Stimulated activated CD4-positive, alpha-beta T cell treated with anti-CD3 and anti-CD28 coated beads, Interleukin-4, amount 100 ng/mL, for 4 hours (primary cell): ENCODE data around the gene LRRC37B.
"Not testable (repeated sequence)": the region's sequence is repeated elsewhere in the genome, so short reads cannot be mapped to it uniquely, and the experiment has no call there.

Source experiments
- DNase-seq, 2 experiments: peaks; one replicate each; pipeline ENCODE4 v3.0.0-alpha.2; 2020

Gene LRRC37B

DNA sequence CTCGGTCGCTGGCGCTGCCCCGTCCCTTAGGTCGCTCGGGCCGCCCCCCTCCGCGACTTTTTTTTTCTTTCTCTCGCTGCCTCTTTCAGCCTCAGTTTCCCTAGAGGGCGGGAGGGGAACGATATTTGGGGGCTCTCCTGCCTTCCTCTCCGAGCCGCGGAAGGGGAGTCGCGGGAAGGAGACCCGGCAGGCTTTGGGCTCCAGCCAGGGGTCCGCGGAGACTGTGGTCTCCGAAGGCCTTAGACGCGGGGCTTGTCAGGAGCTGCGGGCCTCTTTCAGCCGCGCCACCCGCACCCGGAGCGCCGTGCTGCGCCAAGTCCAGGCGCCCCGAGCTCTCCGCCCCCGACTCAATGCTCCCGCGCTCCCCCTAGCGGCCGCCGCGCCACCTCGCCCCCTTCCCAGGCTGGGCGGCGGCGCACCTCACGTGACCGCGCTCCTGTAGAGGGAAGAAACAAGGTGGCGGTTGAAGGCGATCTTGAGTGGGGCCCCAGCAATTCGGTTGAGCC lies at the start of gene LRRC37B:
Gene LRRC37B, plus strand, starts transcription at position 427 of the 506 bp plus-strand sequence. CDS start 14,010 bp downstream, outside the sequence.
- peak; percentile 84 to 90 for DNase-seq

DNA sequence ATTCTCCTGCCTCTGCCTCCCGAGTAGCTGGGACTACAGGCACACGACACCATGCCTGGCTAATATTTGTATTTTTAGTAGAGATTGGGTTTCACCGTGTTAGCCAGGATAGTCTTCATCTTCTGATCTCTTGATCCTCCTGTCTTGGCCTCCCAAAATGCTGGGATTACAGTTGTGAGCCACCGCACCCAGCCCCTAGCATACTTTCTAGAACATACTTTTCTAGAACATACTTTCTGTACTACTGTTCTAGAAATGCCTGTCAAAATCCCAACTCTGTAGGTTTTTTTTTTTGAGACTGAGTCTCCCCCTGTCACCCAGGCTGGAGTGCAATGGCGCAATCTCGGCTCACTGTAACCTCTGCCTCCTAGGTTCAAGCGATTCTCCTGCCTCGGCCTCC lies 43.1 kb upstream of the LRRC37B start:
- not testable (repeated sequence) for DNase-seq

DNA sequence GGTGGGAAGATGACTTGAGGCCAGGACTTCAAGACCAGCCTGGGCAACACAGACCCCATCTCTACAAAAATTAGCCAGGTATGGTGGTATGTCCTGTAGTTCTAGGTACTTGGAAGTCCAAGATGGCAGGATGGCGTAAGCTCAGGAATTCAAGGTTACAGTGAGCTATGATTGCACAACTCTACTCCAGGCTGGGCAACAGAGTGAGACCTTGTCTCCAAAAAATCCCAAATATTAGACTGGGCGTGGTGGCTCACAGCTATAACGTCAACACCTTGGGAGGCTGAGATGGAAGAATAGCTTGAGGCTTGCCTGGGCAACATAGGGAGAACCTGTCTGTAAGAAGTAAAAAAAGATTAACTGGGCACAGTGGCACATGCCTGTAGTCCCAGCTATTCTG lies 39.5 kb upstream of the LRRC37B start:
- DNase-seq: no peak

DNA sequence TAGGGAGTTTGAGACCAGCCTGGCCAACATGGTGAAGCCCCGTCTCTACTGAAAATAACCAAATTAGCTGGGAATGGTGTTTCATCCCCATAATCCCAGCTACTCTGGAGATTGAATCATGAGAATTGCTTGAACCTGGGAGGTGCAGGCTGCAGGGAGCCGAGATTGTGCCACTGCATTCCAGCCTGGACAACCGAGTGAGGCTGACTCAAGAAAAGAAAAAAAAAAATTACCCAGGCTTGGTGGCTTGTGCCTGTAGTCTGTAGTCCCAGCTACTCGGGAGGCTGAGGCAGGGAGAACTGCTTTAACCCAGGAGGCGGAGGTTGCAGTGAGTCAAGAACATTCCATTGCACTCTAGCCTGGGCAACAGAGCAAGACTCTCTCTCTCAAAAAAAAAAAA lies 36.8 kb upstream of the LRRC37B start:
- not testable (repeated sequence) for DNase-seq

DNA sequence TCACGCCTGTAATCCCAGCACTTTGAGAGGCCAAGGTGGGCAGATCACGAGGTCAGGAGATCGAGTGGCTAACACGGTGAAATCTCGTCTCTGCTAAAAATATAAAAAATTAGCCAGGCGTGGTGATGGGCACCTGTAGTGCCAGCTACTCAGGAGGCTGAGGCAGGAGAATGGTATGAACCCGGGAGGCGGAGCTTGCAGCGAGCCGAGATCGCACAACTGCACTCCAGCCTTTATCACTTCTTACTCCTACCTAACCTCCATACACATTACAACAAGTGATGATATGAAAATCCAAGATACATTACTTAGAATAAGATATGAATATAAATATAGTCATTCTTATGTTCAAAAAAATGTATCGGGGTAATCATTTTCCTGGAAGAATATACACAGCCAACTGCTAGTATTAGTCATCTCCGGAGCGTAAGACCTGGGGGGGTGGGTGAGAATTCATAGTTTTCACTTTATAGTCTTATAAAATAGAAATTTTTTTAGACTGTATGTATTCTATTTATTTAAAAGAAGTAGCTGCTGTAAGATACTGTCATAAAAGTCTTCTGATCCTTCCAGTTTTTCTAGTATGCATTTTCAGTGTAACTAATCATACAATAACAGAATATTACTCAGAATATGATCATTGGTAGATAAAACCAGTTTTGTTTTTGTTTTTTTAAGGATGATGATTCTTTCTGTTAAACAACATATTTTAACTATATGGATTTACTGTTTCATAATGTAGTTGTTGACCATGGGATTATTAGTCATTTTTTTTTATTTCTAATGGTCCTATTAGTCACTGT lies 32.7 kb upstream of the LRRC37B start:
- not testable (repeated sequence) for DNase-seq

DNA sequence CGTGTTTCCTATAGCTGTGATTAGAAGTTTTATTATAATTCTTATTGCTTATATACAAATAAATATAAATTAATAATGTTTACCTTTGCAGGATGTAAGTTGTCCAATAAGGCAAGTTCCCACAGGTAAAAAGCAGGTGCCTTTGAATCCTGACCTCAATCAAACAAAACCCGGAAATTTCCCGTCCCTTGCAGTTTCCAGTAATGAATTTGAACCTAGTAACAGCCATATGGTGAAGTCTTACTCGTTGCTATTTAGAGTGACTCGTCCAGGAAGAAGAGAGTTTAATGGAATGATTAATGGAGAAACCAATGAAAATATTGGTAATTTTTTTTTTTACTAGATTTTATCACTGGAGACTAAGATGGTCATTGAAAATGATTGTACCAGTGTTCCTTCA lies 31.8 kb upstream of the LRRC37B start:
- not testable (repeated sequence) for DNase-seq

DNA sequence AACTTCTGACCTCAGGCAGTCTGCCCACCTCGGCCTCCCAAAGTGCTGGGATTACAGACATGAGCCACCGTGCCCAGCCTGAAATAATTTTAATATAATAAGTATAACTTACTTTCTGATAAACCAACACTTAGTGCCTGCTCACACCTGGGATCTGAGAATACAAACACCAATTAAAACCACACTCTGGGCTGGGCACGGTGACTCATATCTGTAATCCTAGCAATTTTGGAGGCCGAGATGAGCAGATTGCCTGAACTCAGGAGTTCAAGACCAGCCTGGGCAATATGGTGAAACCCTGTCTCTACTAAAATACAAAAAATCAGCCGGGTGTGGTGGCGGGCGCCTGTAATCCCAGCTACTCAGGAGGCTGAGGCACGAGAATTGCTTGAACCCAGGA lies 15.4 kb upstream of the LRRC37B start:
- not testable (repeated sequence) for DNase-seq

DNA sequence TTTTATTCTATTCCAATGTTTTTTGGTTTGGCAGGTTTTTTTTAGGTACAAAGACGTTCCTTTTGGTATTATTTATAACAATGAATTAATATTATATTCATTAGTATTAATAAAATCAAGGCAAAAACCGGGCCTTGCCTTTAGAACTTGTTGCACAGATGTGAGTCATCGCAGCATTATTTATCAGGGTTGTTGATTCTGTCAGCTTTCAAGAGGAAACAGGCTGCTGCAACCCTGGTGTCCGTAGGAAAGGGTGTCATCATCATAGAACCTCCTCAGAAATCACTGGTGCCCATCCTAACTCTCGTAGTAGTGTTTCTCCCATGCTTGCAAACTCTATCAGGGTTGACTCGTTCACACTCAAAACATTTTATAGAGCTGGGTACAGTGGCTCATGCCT lies 10.2 kb upstream of the LRRC37B start:
- DNase-seq: no peak

DNA sequence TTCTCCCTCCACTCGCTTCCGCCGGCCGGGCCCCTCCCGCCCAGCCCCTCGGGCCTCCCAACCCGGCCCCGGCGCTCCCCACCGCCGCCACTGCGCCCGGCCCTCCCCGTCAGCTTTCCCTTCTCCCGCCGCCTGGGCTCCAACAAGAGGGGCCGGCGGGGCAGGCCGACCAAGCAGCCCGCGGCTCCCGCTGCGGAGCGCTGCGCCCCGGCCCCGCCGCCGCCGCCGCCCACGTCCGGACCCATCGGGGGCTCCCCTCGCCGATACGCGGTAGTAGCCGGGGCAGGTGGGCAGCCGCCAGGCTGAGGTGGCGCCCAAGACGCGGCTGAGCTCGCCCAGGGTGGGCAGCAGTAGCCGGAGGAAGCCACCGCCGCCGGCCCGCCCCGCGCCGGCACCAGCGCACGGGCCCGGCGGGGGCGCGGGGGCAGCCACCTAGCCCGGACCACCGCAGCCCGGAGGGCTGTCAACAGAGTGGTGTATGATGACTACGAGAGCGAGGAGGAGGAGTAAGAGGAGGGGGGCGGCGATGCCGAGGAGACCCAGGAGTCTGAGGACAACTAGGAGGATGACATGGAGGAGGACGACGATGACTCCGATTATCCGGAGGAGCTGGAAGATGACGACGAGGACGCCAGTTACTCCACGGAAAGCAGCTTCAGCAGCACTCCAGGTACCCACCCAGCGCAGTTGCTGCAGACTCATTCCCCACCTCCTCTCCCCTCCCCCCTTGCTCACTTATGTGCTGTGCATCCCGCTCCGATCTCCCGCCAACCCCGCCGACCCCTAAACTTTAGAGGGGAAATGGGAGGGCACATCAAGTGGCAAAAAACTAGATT lies 498 bp downstream of the LRRC37B start:
- peak; percentile 25 to 27 for DNase-seq

DNA sequence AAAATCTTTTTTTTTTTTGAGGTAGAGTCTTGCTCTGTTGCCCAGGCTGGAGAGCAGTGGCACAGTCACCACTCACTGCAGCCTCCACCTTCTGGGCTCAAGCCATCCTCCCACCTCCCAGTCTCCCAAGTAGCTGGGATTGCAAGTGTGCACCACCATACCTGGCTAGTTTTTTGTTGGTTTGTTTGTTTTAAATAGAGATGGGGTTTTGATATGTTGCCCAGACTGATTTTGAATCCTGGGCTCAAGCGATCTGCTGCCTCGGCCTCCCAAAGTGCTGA lies 2.0 kb downstream of the LRRC37B start:
- no peak for DNase-seq

DNA sequence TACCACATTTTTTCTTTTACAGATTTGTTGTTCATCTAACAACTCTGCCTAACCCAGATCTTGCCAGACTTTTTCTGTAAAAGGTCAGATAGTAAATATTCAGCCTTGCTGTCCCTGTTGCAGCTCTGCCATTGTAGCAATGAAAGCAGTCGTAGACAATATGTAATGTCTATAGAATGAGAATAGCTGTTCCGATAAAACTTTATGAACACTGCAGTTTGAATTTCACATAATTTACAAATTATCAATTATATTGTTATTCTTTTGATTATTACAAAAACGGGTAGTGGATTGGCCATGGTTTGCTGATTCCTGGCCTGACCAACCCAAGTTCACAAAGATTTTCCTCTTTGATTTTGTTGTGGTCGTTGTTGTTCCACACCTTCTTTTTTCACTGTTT lies 2.9 kb downstream of the LRRC37B start:
- DNase-seq: no peak

DNA sequence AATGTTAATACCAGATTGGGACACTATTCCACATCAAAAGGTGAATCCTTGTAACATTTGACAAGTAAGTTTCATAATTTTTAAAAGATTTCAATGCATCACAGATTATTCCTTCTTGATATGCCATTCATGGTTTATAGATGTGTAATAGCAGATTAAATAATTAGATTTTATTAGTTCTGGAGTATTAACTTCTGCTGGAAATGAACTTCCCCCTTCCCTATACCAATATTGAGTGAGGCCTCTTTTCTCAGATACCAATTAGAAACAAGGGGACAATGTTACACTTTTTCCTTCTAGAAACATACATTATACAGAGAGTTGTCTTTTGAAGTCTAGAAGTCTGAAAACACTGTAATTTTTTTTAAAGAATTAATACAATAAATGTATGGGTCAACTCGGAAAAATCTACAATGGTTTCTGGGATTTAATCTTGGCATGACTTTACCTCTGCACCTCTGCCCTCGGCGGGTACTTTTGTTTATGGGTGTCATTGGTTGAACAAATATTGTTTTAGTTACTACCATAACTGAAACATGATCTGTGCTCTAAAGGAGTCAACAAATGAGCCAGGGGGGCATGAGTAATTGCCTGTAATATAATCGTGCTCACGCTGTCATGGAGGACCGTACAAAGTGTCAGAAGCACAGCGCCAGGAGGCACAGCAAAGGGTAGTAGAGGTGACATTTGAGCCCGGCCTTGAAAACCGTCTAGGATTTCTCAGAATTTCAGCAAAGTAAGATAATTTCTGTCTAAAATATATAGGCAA lies 8.2 kb downstream of the LRRC37B start:
- DNase-seq: no peak

DNA sequence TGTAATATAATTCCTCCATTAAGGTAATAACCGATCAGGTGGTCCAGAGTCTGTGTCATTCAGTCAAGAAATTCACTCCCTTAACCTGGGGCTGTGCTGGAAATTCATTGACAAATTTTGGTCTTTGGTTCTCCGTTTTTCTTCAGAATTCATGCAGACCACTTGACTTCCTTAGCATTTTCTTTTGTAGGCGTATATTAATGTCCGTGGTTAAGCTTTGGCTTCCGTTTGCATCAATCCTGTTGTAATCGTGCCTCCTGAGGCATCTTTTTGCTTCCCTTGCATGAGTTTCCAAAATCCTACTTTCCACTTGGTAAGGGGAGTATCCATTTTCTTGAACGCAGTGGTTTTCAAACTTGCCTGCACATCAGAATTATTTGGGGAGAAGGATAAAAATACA lies 9.0 kb downstream of the LRRC37B start:
- DNase-seq: no peak

DNA sequence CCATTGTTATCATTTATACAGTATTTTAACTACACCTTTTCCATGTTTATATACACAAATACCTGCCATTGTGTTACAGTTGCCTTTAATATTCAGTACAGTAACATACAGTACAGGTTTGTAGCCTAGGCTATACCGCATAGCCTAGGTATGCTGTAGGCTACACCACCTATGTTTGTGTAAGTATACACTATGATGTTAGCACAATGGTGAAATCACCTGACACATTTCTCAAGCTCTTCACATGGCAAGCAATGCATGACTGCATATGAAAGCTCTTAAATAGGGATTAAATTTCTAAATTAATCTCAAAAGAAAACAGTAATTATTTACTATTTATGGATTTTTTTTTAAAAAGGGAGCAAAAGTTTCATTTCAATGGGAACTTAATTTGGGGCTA lies 12.0 kb downstream of the LRRC37B start:
- DNase-seq: no peak

DNA sequence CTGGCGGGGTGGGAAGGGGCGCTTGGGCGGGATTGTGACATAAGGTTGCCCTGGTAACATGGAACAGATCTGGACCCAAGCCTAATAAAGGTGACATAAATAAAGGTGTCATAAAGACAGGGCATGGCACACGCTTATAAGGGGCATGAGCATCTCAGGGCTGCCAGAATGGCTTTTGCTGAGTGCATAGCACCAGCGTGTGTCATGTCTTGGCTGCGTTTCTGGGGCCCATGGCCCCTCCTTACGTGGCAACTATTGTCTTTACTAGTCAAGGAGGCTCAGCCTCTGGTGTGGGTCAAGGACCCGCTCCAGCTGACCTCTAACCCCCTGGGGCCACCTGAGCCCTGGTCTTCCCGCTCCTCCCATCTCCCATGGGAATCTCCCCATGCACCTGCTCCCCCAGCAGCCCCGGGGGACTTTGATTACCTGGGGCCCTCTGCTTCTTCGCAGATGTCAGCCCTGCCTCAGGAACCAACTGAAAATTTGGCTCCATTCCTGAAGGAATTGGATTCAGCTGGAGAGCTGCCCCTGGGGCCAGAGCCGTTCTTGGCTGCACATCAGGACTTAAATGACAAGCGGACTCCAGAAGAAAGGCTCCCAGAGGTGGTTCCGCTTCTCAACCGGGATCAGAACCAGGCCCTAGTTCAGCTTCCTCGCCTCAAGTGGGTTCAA lies 13.9 kb downstream of the LRRC37B start:
- no peak for DNase-seq

DNA sequence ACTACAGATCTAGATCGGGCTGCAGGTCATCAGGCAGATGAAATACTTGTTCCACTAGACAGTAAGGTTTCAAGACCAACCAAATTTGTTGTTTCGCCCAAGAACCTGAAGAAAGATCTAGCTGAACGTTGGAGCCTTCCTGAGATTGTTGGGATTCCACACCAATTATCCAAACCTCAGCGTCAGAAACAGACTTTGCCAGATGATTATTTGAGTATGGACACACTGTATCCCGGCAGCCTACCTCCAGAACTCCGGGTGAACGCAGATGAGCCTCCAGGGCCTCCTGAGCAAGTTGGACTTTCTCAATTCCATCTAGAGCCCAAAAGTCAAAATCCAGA lies 14.4 kb downstream of the LRRC37B start:
- no peak for DNase-seq

DNA sequence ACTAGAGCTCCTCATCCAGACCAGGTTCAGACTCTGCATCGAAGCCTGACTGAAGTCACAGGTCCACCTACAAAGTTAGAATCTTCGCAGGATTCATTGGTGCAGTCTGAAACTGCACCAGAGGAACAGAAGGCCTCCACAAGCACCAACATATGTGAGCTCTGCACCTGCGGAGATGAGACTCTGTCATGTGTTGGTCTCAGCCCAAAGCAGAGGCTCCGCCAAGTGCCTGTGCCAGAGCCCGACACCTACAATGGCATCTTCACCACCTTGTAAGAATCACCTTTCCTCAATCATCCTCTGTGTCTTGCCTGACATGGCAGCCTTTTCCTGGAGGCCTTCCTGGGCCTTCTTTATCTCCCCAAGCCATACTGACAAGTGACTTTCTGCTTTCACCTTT lies 15.4 kb downstream of the LRRC37B start:
- not testable (repeated sequence) for DNase-seq

DNA sequence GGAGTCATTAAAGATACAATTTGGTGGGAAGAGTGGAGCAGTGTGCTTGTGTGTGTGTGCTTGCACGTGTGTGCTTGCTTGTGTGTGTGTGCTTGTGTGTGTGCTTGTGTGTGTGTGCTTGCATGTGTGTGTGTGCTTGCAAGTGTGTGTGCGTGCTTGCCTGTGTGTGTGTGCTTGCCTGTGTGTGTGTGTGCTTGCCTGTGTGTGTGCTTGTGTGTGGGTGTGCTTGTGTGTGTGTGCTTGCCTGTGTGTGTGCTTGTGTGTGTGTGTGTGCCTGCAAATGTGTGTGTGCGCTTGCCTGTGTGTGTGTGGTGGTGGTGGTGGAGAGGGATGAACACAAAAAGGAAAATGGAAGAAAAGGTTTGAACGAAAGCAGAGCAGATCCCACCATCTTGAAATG lies 20.1 kb downstream of the LRRC37B start:
- DNase-seq: not testable (repeated sequence)

DNA sequence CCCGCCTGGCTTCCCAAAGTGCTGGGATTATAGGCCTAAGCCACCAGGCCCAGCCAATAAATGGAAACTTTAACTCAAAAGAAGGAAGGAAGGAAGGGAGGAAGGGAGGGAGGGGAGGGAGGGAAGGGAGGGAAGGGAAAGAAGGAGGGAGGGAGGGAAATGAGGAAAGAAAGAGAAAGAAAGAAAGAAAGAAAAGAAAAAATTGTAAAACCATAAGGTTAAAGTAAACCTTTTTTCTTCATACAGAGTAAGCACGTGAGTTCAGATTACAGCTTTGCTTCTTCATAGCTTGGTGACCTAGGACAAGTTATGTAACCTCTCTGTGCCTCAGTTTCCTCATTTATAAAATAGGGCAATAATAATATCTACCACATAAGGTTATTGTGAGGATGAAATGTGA lies 26.0 kb downstream of the LRRC37B start:
- DNase-seq: no peak

DNA sequence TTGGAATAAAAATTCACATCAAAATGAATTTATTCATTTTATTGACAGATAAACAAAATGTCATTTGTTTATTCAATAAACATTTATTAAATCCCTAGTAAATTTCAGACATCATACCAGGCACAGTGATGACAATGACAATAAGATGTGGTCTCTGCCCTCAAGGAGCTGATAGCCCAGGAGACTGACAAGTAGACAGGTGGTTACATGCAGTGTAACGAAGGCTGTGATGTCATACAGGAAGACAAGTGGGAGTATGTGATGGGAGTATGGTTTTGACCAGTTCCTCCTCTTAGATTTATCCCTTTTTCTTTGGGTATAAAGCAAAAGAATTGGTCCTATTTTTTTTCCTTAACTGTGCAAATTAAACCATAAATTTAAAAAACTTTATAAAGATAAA lies 26.6 kb downstream of the LRRC37B start:
- not testable (repeated sequence) for DNase-seq

DNA sequence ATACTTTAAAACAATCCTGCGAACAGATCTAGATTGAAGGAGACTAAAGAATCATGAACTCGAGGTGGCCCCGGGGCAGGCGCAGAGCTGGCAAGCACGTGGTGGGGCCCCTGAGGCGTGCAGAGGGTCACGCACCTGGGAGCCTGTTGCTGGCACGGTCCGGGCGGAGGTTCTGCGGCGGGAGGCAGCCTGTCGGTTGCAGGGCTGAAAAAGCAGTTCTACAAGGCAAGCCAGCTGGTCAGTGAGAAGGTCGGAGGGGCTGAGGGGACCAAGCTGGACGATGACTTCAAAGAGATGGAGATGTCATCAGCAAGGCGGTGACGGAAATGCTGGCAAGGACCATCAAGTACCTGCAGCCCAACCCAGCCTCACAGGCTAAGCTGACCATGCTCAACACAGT lies 33.1 kb downstream of the LRRC37B start:
- DNase-seq: not testable (repeated sequence)

DNA sequence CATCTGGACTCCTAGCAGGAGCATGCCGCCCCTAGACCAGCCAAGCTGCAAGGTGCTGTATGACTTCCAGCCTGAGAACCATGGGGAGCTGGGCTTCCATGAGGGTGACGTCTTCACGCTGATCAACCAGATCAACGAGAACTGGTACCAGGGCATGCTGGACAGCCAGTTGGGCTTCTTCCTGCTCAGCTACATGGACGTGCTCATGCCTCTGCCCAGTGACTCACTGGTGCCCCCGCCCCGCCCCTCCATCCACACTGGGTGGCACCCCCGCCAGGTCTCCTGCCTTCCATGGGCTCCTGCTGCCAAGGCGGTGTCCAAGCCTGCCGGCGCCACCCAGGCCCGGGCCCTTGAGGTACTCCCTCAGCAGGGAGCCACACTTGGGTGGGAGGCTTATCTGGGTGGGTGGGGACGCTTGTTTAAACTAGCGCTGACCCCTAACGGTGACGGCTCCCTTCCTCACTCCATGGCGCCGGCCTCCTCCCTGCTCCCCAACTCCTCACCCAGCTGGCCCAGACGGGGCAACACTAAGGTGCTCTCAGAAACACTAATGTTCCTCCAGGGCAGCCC lies 34.2 kb downstream of the LRRC37B start:
- not testable (repeated sequence) for DNase-seq
